ENCODE data around the gene NACC1. TPM values are rescaled to one million over a fixed set of nuclear protein-coding genes. Genes with fewer than 3 reads are reported as not detected.

Gene NACC1
- total and polyA plus RNA-seq, 2 of the 13 experiments (the other 11 are each of a cell fraction or from before 2014, with no cell fraction given), result 31.8 to 42.3 TPM

- DNase-seq (ENCODE audit: low spot score) (no peak), ATAC-seq (no peak), FAIRE-seq (no peak)
- Histone ChIP-seq H3K9ac (ENCODE audit: insufficient read depth, low read depth, low read length) (no peak overlapping the region), H3K4me2 (ENCODE audit: low read depth, low read length) (no peak overlapping the region), H3K9me3 (ENCODE audit: low read length) (no peaks in the 10 kb centered on the region), H3K27me3 (ENCODE audit: control insufficient read depth in 1 of 2, insufficient read depth in 2 of 2, low read length in 2 of 2) (no peaks in the 10 kb centered on the region), H4K20me1 (ENCODE audit: insufficient read depth, low read length) (no peaks in the 10 kb centered on the region), H3K27ac (ENCODE audit: extremely low read length, insufficient read depth, low read length) (no peak overlapping the region), H3K79me2 (ENCODE audit: insufficient read depth, low read length) (no peaks in the 10 kb centered on the region), H3K4me3 (replicated peaks in 1 of 3; ENCODE audit: insufficient read depth in 1 of 3, low read depth in 2 of 3, low read length in 3 of 3) (no peak overlapping the region), H3K36me3 (replicated peaks in 1 of 2; ENCODE audit: control insufficient read depth in 1 of 2, insufficient read depth in 2 of 2, low read length in 2 of 2) (peaks cover 12 to 44% of the 10 kb centered on the region in 2 experiments; a peak in 4 of 5 replicates), H3K4me1 (ENCODE audit: insufficient read depth, low read length) (peaks cover 20% of the 10 kb centered on the region), H2AFZ (ENCODE audit: low read length) (no peak overlapping the region)
- in situ Hi-C loops (cut with HindIII; ENCODE audit: extremely low pct_ligation_motif_present, low pct_unique_long_range_greater_than_20kb) (no loop called here), intact Hi-C loops (cut with micrococcal nuclease; ENCODE audit: unreplicated experiment) (no loop called here)
- no TSS peak for BruUV-seq (replicated peaks)
- ChIA-PET POLR2A (no interaction called here), CTCF (ENCODE audit: low intra/inter-chr PET ratio, low total read pairs) (no interaction called here)
- TF ChIP-seq SALL2 (CRISPR knock-in tag; IDR thresholded peaks at IDR 0.05), result no peak
- 0 out of 2 replicates have a peak, but pooled peaks have one; percentile 5 for TF ChIP-seq STAG1 (CRISPR knock-in tag; IDR thresholded peaks at IDR 0.05)
- 100% methylated on average over 7 of the region's 9 CpGs for WGBS (ENCODE audit: low lambda C conversion rate)
Measured at GRCh38 chr19:13072188-13072908, 45.7 kb upstream of the NACC1 start.

DNA sequence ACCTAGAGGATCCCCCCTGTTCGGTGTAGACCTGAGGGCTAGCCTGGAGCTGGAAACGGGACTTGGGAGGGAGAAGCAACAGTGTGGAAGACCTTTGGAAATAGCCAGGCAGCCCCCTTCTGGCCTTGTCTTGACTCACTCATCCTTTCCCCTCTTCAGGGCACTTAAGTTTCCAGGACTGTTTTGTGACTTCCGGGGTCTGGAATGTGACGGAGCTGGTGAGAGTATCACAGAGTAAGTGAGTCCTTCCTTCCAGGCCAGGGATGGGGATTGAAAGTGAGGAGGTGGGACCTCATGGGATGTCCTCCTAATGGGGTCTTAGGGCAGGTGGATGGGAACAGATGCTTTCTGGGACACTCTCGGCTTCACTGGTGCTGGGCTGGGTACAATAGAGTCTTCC lies 44.8 kb upstream of the NACC1 start:
- no peaks in the 10 kb centered on the region for H3K79me2 ChIP-seq (ENCODE audit: insufficient read depth, low read length)
- ATAC-seq (no peak), FAIRE-seq (no peak), DNase-seq (ENCODE audit: low spot score) (no peak)
- intact Hi-C loops (cut with micrococcal nuclease; ENCODE audit: unreplicated experiment) (no loop called here), in situ Hi-C loops (cut with HindIII; ENCODE audit: extremely low pct_ligation_motif_present, low pct_unique_long_range_greater_than_20kb) (no loop called here)
- no peak overlapping the region for H3K4me2 ChIP-seq (ENCODE audit: low read depth, low read length)
- WGBS (ENCODE audit: low lambda C conversion rate), result 95% methylated on average over 5 of the region's 5 CpGs
- no TSS peak for BruUV-seq (replicated peaks)
- no peak overlapping the region for H3K4me3 ChIP-seq (replicated peaks in 1 of 3; ENCODE audit: insufficient read depth in 1 of 3, low read depth in 2 of 3, low read length in 3 of 3)
- H3K27ac ChIP-seq (ENCODE audit: extremely low read length, insufficient read depth, low read length), result no peak overlapping the region
- H3K9ac ChIP-seq (ENCODE audit: insufficient read depth, low read depth, low read length), result no peak overlapping the region
- H3K27me3 ChIP-seq (ENCODE audit: control insufficient read depth in 1 of 2, insufficient read depth in 2 of 2, low read length in 2 of 2), result no peaks in the 10 kb centered on the region
- H3K36me3 ChIP-seq (replicated peaks in 1 of 2; ENCODE audit: control insufficient read depth in 1 of 2, insufficient read depth in 2 of 2, low read length in 2 of 2), result peaks cover 17 to 52% of the 10 kb centered on the region in 2 experiments; a peak in 4 of 5 replicates
- ChIA-PET CTCF (ENCODE audit: low intra/inter-chr PET ratio, low total read pairs) (no interaction called here), POLR2A (no interaction called here)
- H2AFZ ChIP-seq (ENCODE audit: low read length), result no peak overlapping the region
- no peaks in the 10 kb centered on the region for H4K20me1 ChIP-seq (ENCODE audit: insufficient read depth, low read length)
- peaks cover 17% of the 10 kb centered on the region for H3K4me1 ChIP-seq (ENCODE audit: insufficient read depth, low read length)
- H3K9me3 ChIP-seq (ENCODE audit: low read length), result no peaks in the 10 kb centered on the region
- no peak for TF ChIP-seq SAFB2 (CRISPR knock-in tag; IDR thresholded peaks at IDR 0.05; ENCODE audit: borderline replicate concordance, low read depth)
- no peak for TF ChIP-seq GPN1 (CRISPR knock-in tag; IDR thresholded peaks at IDR 0.05; ENCODE audit: borderline replicate concordance)
- TF ChIP-seq SNAPC2 (CRISPR knock-in tag; IDR thresholded peaks at IDR 0.05), result no peak
- TF ChIP-seq RBM22 (optimal IDR thresholded peaks at IDR 0.05; ENCODE audit: low read length), result no peak
- TF ChIP-seq KLF13 (CRISPR knock-in tag; IDR thresholded peaks at IDR 0.05), result no peak
- no peak for TF ChIP-seq ZNF142 (CRISPR knock-in tag; IDR thresholded peaks at IDR 0.05)
- TF ChIP-seq ATF7-NPFF (CRISPR knock-in tag; IDR thresholded peaks at IDR 0.05; ENCODE audit: low read depth), result no peak
- TF ChIP-seq NFE2L1 (CRISPR knock-in tag; IDR thresholded peaks at IDR 0.05; ENCODE audit: borderline replicate concordance), result no peak

Measured in HepG2 (cell line).